GM12878 (cell line): ENCODE results near the gene NFASC. TPM values are rescaled to one million over a fixed set of nuclear protein-coding genes. Genes with fewer than 3 reads are reported as not detected.

Experiments used
- ATAC-seq: fragments of 200-7000 bp; cut with Tn5 transposase; 3 replicates; pipeline ENCODE4 v1.9.1; 2020; ENCODE audit warnings: mild to moderate bottlenecking, moderate library complexity
- BruUV-seq: library from RNA; stranded (reverse); fragments of 400-500 nt; replicated peaks from 2 replicates; lab custom pipeline; 2021; lab: Mats Ljungman, UMichigan
- CTCF ChIA-PET: fragments of 300-600 bp; sonication (Branson Sonifier 250); formaldehyde crosslinking; extraction: SDS; loops from one replicate; lab custom pipeline; 2021; ENCODE audit warnings: inconsistent platforms; lab: Yijun Ruan, JAX
- POLR2A ChIA-PET: fragments of 350-600 bp; formaldehyde crosslinking; extraction: SDS; loops from one replicate; lab custom pipeline; 2021; ENCODE audit warnings: inconsistent platforms; lab: Charles Lee
- RAD21 ChIA-PET: fragments of 300-600 bp; sonication (Branson Sonifier 250); formaldehyde crosslinking; loops from one replicate; lab custom pipeline; 2023; ENCODE audit warnings: antibody characterized with exemption; ENCODE audit not compliant: unreplicated experiment; lab: Charles Lee
- SMC1A ChIA-PET: fragments of 300-600 bp; sonication (Branson Sonifier 250); formaldehyde crosslinking; loops from one replicate; lab custom pipeline; 2023; ENCODE audit not compliant: unreplicated experiment, uncharacterized antibody; lab: Charles Lee
- DNase-seq: peaks from one replicate; pipeline ENCODE4 v3.0.0-alpha.2; 2011; ENCODE audit warnings: low read depth, low spot score
- FAIRE-seq: peaks from 3 replicates; lab custom pipeline; 2011; peaks lifted over from hg19 to GRCh38; lab: Jason Lieb, UNC
- H2AFZ ChIP-seq: 2 replicates; pipeline ENCODE4 v1.6.0; 2011; ENCODE audit warnings: low read depth, low read length, control low read depth; ENCODE audit not compliant: control insufficient read depth
- H3K27ac ChIP-seq: 2 replicates; pipeline ENCODE4 v1.5.1; 2011; ENCODE audit warnings: control low read depth; ENCODE audit not compliant: control insufficient read depth, insufficient read depth
- H3K27me3 ChIP-seq, 2 experiments: replicated peaks in 1 of 2; 2 replicates each; pipeline versions ENCODE4 v1.6.0 to v1.6.1; 2011; ENCODE audit warnings: low read length in 1 of 2; ENCODE audit not compliant: control insufficient read depth in 2 of 2, insufficient read depth in 2 of 2
- H3K36me3 ChIP-seq, 2 experiments: 2 replicates each; pipeline ENCODE4 v1.5.1; 2011; ENCODE audit warnings: low read length in 1 of 2; ENCODE audit not compliant: control insufficient read depth in 2 of 2, insufficient read depth in 2 of 2
- H3K4me1 ChIP-seq: 2 replicates; pipeline ENCODE4 v1.6.1; 2011; ENCODE audit warnings: mild to moderate bottlenecking, low read length, moderate library complexity, mixed read lengths; ENCODE audit not compliant: control insufficient read depth, insufficient read depth
- H3K4me2 ChIP-seq: 2 replicates; pipeline ENCODE4 v1.6.0; 2011; ENCODE audit warnings: control low read depth; ENCODE audit not compliant: control insufficient read depth, insufficient read depth
- H3K4me3 ChIP-seq: fragments of 200-600 bp; sonication (generic); 2 replicates; pipeline ENCODE4 v1.5.1; 2016
- H3K79me2 ChIP-seq: 2 replicates; pipeline ENCODE4 v1.6.0; 2011; ENCODE audit warnings: low read length; ENCODE audit not compliant: control insufficient read depth, insufficient read depth
- H3K9ac ChIP-seq: 2 replicates; pipeline ENCODE4 v1.8.0; 2011; ENCODE audit warnings: low read length, control low read depth, mixed read lengths; ENCODE audit not compliant: control insufficient read depth, insufficient read depth
- H3K9me3 ChIP-seq: replicated peaks from 3 replicates; pipeline ENCODE4 v1.5.1; 2011; ENCODE audit warnings: mild to moderate bottlenecking, low read length; ENCODE audit not compliant: control insufficient read depth, insufficient read depth
- H4K20me1 ChIP-seq: 2 replicates; pipeline ENCODE4 v1.6.0; 2011; ENCODE audit not compliant: control insufficient read depth, insufficient read depth
- HSF1 ChIP-seq: fragments of 150-350 bp; IDR thresholded peaks from 2 replicates; pipeline ENCODE4 v1.6.1; 2014; ENCODE audit warnings: mild to moderate bottlenecking, low read depth, low read length
- JUND ChIP-seq: IDR thresholded peaks from 2 replicates; pipeline ENCODE4 v1.6.1; 2012; ENCODE audit warnings: low read depth, mild to moderate bottlenecking, low read length, improper control_type of control experiment, moderate library complexity
- SUPT20H ChIP-seq: IDR thresholded peaks from 2 replicates; pipeline ENCODE4 v1.6.1; 2011; ENCODE audit warnings: low read depth, mild to moderate bottlenecking, low read length, moderate library complexity, borderline replicate concordance; ENCODE audit not compliant: control insufficient read depth
- TAF1 ChIP-seq: IDR thresholded peaks from 2 replicates; pipeline ENCODE4 v1.6.1; 2011; ENCODE audit warnings: mild to moderate bottlenecking, low read depth, low read length, borderline replicate concordance
- ZBTB4 ChIP-seq: fragments of 450-650 bp; formaldehyde crosslinking; IDR thresholded peaks from 2 replicates; pipeline ENCODE4 v1.4.0; 2022; ENCODE audit warnings: mild to moderate bottlenecking, moderate library complexity
- WGBS: methylation state at CpG from one replicate; pipeline ENCODE4 v1.1.6; 2016; ENCODE audit warnings: low lambda C conversion rate; ENCODE audit not compliant: insufficient replicate concordance, insufficient coverage; ENCODE audit errors: missing lambda C conversion rate; 5-methylcytosine and 5-hydroxymethylcytosine counted together
- in situ Hi-C: fragments of 300-500 bp; cut with MboI; formaldehyde crosslinking; loops from 9 replicates; pipeline ENCODE4 v1.14.3; 2018; ENCODE audit warnings: mixed read lengths
- intact Hi-C: fragments of 100-400 bp; cut with micrococcal nuclease; formaldehyde crosslinking; loops from one replicate; pipeline ENCODE4 v1.14.2; 2022; ENCODE audit not compliant: unreplicated experiment
- polyA plus RNA-seq, 11 experiments: library from polyadenylated mRNA; depleted of rRNA in 4 of 11; unstranded in 6 of 11; stranded (reverse) in 5 of 11; fragments of >200 nt; fragmentation: Nextera tagmentation in 4 of 11; fragmentation: Illumina TruSeq in 1 of 11; extraction: Ambion mirVana in 4 of 11; extraction: Trizol in 1 of 11; gene quantifications; 1 replicate in 1 of 11; 2 replicates in 10 of 11; pipeline versions ENCODE4 v1.2.1 to v1.2.3, GENCODE V29; 2011 to 2016; ENCODE audit warnings: inconsistent platforms in 2 of 11, missing spikeins in 2 of 11, low read depth in 1 of 11
- total RNA-seq, 4 experiments: library from RNA; depleted of rRNA in 3 of 4; stranded (reverse); fragments of >200 nt in 3 of 4; fragmentation: Illumina TruSeq in 1 of 4; extraction: Trizol in 1 of 4; gene quantifications; 2 replicates each; pipeline versions ENCODE4 v1.2.1 to v1.2.3, GENCODE V29; 2013 to 2021

NFASC gene
- total and polyA plus RNA-seq, 10 of the 15 experiments (the other 5 are each of a cell fraction or from before 2014, with no cell fraction given), result 0.04 to 0.31 (median 0.12) TPM; not detected in 4

GRCh38 chr1:204846546-204846945 lies 24.1 kb upstream of the NFASC start:
- SMC1A ChIA-PET, result no interaction called here
- Histone ChIP-seq H3K9me3 (no peaks in the 10 kb centered on the region), H3K4me3 (no peak overlapping the region), H3K4me1 (no peaks in the 10 kb centered on the region), H3K4me2 (no peak overlapping the region), H3K9ac (no peak overlapping the region), H3K27ac (no peak overlapping the region), H3K79me2 (no peaks in the 10 kb centered on the region), H2AFZ (no peak overlapping the region), H4K20me1 (no peaks in the 10 kb centered on the region), H3K36me3 (no peaks in the 10 kb centered on the region), H3K27me3 (peaks cover 1 to 2% of the 10 kb centered on the region in 2 experiments; a peak in 3 of 4 replicates)
- RAD21 ChIA-PET, result no interaction called here
- 13% methylated on average over 3 of the region's 3 CpGs for WGBS
- no TSS peak for BruUV-seq
- FAIRE-seq (no peak), DNase-seq (no peak), ATAC-seq (no peak)
- in situ Hi-C loops (no loop called here), intact Hi-C loops (no loop called here)
- TF ChIP-seq TAF1 (no peak), JUND (no peak)
- POLR2A ChIA-PET, result no interaction called here
- CTCF ChIA-PET, result interaction anchor here (0.5 kb wide), 1 partner anchor 639 kb away, joined by 3 read pairs; no protein-coding TSS in a partner anchor

GRCh38 chr1:204848579-204848978 lies 22.1 kb upstream of the NFASC start:
- FAIRE-seq, result no peak
- RAD21 ChIA-PET, result no interaction called here
- no peak for ATAC-seq

More at GRCh38 chr1:204848579-204848978, 22.1 kb upstream of the NFASC start:
- SMC1A ChIA-PET, result no interaction called here
- Histone ChIP-seq H2AFZ (no peak overlapping the region), H3K4me3 (no peak overlapping the region), H3K4me1 (no peaks in the 10 kb centered on the region), H3K9me3 (no peaks in the 10 kb centered on the region), H3K27me3 (peaks cover 0 to 1% of the 10 kb centered on the region in 2 experiments; a peak in 1 of 4 replicates), H3K79me2 (no peaks in the 10 kb centered on the region), H3K9ac (no peak overlapping the region), H3K27ac (no peak overlapping the region), H3K36me3 (no peaks in the 10 kb centered on the region), H4K20me1 (no peaks in the 10 kb centered on the region), H3K4me2 (no peak overlapping the region)
- CTCF ChIA-PET, result interaction anchor here (0.9 kb wide), 1 partner anchor 33 kb away, joined by 3 read pairs; no protein-coding TSS in a partner anchor
- DNase-seq, result no peak
- POLR2A ChIA-PET, result no interaction called here
- TF ChIP-seq ZBTB4 (no peak), HSF1 (no peak), SUPT20H (no peak)
- intact Hi-C loops (no loop called here), in situ Hi-C loops (no loop called here)
- no TSS peak for BruUV-seq
- WGBS, result 30% methylated on average over 5 of the region's 5 CpGs
